HCT116 (cell line): Measurements from ENCODE around the gene CDON. TPM values are rescaled to one million over a fixed set of nuclear protein-coding genes. Genes with fewer than 3 reads are reported as not detected.

Source experiments
- ATAC-seq: fragments of 200-7000 bp; cut with Tn5 transposase; 2 replicates; pipeline ENCODE4 v1.9.1; 2020; ENCODE audit warnings: mild to moderate bottlenecking, moderate library complexity
- BruUV-seq: library from RNA; stranded (reverse); fragments of 400-500 nt; replicated peaks from 2 replicates; lab custom pipeline; 2021; lab: Mats Ljungman, UMichigan
- CTCF ChIA-PET: fragments of 300-600 bp; sonication (Branson Sonifier 250); formaldehyde crosslinking; loops from one replicate; lab custom pipeline; 2021; ENCODE audit warnings: antibody characterized with exemption; lab: Charles Lee
- POLR2A ChIA-PET: fragments of 300-600, 350-600 bp; sonication (Branson Sonifier 250); formaldehyde crosslinking; loops from one replicate; lab custom pipeline; 2021; ENCODE audit warnings: antibody characterized with exemption; lab: Charles Lee
- RAD21 ChIA-PET, 2 experiments: fragments of 300-600 bp; sonication (Branson Sonifier 250); formaldehyde crosslinking; loops; one replicate each; lab custom pipeline; 2023; ENCODE audit warnings: low total read pairs in 2 of 2; ENCODE audit not compliant: uncharacterized antibody in 2 of 2, unreplicated experiment in 2 of 2, low non-redundant PET in 1 of 2; lab: Charles Lee
- DNase-seq: peaks from one replicate; pipeline ENCODE4 v3.0.0-alpha.2; 2010; ENCODE audit warnings: low read depth, low spot score
- H2AFZ ChIP-seq: fragments of 200-600 bp; shearing (Covaris generic), sonication (generic); 2 replicates; pipeline ENCODE4 v1.6.1; 2017; ENCODE audit warnings: low read depth, mixed run types, mixed read lengths, antibody characterized with exemption, low read length; ENCODE audit not compliant: poor library complexity, severe bottlenecking
- H3K27ac ChIP-seq: 2 replicates; pipeline ENCODE4 v1.5.1; 2012; ENCODE audit warnings: low read depth, low read length
- H3K27me3 ChIP-seq: fragments of 200-600 bp; sonication (generic); 2 replicates; pipeline ENCODE4 v1.6.1; 2016; ENCODE audit warnings: mixed run types, low read length, mixed read lengths; ENCODE audit not compliant: insufficient read depth
- H3K36me3 ChIP-seq, 2 experiments: fragments of 200-500 bp in 1 of 2; fragments of 200-600 bp in 1 of 2; sonication (Bioruptor generic) in 1 of 2; sonication (generic) in 1 of 2; 2 replicates each; pipeline versions ENCODE4 v1.5.1 to v1.6.1; 2014 to 2016; ENCODE audit warnings: low read length in 2 of 2, inconsistent platforms in 1 of 2, mixed read lengths in 1 of 2, mixed run types in 1 of 2; ENCODE audit not compliant: insufficient read depth in 2 of 2, control insufficient read depth in 1 of 2
- H3K4me1 ChIP-seq, 2 experiments: fragments of 200-600 bp in 1 of 2; sonication (generic) in 1 of 2; 2 replicates each; pipeline versions ENCODE4 v1.5.1 to v1.6.1; 2012 to 2017; ENCODE audit warnings: low read length in 2 of 2, inconsistent platforms in 1 of 2, mild to moderate bottlenecking in 1 of 2, mixed read lengths in 1 of 2, mixed run types in 1 of 2, moderate library complexity in 1 of 2; ENCODE audit not compliant: insufficient read depth in 2 of 2, control insufficient read depth in 1 of 2
- H3K4me2 ChIP-seq: fragments of 200-600 bp; sonication (generic); 2 replicates; pipeline ENCODE4 v1.6.1; 2017; ENCODE audit warnings: mixed run types, low read length, mixed read lengths
- H3K4me3 ChIP-seq, 2 experiments: fragments of 200-600 bp in 1 of 2; sonication (generic) in 1 of 2; replicated peaks in 1 of 2; 2 replicates each; pipeline ENCODE4 v1.5.1; 2011 to 2016; ENCODE audit warnings: low read length in 2 of 2, control low read depth in 1 of 2, low read depth in 1 of 2, mild to moderate bottlenecking in 1 of 2, mixed read lengths in 1 of 2, mixed run types in 1 of 2
- H3K79me2 ChIP-seq: fragments of 200-600 bp; sonication (generic); 2 replicates; pipeline ENCODE4 v1.6.1; 2017; ENCODE audit warnings: mild to moderate bottlenecking, mixed run types, low read length, moderate library complexity, mixed read lengths; ENCODE audit not compliant: insufficient read depth
- H3K9ac ChIP-seq: fragments of 200-600 bp; sonication (generic); 2 replicates; pipeline ENCODE4 v1.6.1; 2016; ENCODE audit warnings: low read length, mixed read lengths
- H3K9me2 ChIP-seq: fragments of 200-600 bp; sonication (generic), shearing (Covaris generic); 2 replicates; pipeline ENCODE4 v1.6.1; 2017; ENCODE audit warnings: mixed run types, mild to moderate bottlenecking, moderate library complexity; ENCODE audit not compliant: insufficient read depth
- H3K9me3 ChIP-seq, 2 experiments: fragments of 200-500 bp in 1 of 2; fragments of 200-600 bp in 1 of 2; sonication (Bioruptor generic) in 1 of 2; sonication (generic) in 1 of 2; 2 replicates each; pipeline ENCODE4 v1.6.1; 2014 to 2017; ENCODE audit warnings: low read length in 2 of 2, mixed read lengths in 2 of 2, inconsistent platforms in 1 of 2, low read depth in 1 of 2, mild to moderate bottlenecking in 1 of 2, mixed run types in 1 of 2, moderate library complexity in 1 of 2; ENCODE audit not compliant: control insufficient read depth in 1 of 2, insufficient read depth in 1 of 2
- H4K20me1 ChIP-seq: fragments of 200-600 bp; sonication (generic), shearing (Covaris generic); 2 replicates; pipeline ENCODE4 v1.6.1; 2017; ENCODE audit warnings: mixed run types, mild to moderate bottlenecking, moderate library complexity; ENCODE audit not compliant: insufficient read depth
- ATF3 ChIP-seq: IDR thresholded peaks from 2 replicates; pipeline ENCODE4 v1.6.1; 2012
- CBX3 ChIP-seq: IDR thresholded peaks from 2 replicates; pipeline ENCODE4 v1.6.1; 2012; ENCODE audit warnings: low read depth
- CEBPB ChIP-seq: IDR thresholded peaks from 2 replicates; pipeline ENCODE4 v1.6.1; 2012; ENCODE audit warnings: low read depth
- CTCF ChIP-seq, 3 experiments: fragments of 200-600 bp in 1 of 3; sonication (generic) in 1 of 3; IDR thresholded peaks in 2 of 3; conservative IDR thresholded peaks in 1 of 3; 2 replicates each; pipeline ENCODE4 v1.5.1; 2012 to 2017; ENCODE audit warnings: low read depth in 2 of 3, low read length in 2 of 3, antibody characterized with exemption in 1 of 3, borderline replicate concordance in 1 of 3, control low read depth in 1 of 3, mild to moderate bottlenecking in 1 of 3, mixed read lengths in 1 of 3, mixed run types in 1 of 3, moderate library complexity in 1 of 3; ENCODE audit not compliant: insufficient read depth in 1 of 3
- EGR1 ChIP-seq: IDR thresholded peaks from 2 replicates; pipeline ENCODE4 v1.6.1; 2012; ENCODE audit warnings: low read depth
- ELF1 ChIP-seq: IDR thresholded peaks from 2 replicates; pipeline ENCODE4 v1.6.1; 2012; ENCODE audit warnings: low read depth, borderline replicate concordance
- EZH2 ChIP-seq: fragments of 200-600 bp; sonication (generic); IDR thresholded peaks from 2 replicates; pipeline ENCODE4 v1.6.1; 2017; ENCODE audit warnings: antibody characterized with exemption, mixed run types
- EZH2phosphoT487 ChIP-seq: fragments of 200-600 bp; IDR thresholded peaks from 2 replicates; pipeline ENCODE4 v1.6.1; 2018; ENCODE audit warnings: antibody characterized with exemption, borderline replicate concordance
- JUND ChIP-seq: IDR thresholded peaks from 2 replicates; pipeline ENCODE4 v1.6.1; 2012
- MAX ChIP-seq: IDR thresholded peaks from 2 replicates; pipeline ENCODE4 v1.6.1; 2012
- POLR2A ChIP-seq: IDR thresholded peaks from 2 replicates; pipeline ENCODE4 v1.7.0; 2011; ENCODE audit warnings: borderline replicate concordance; ENCODE audit not compliant: insufficient read depth, insufficient read length; ENCODE audit errors: extremely low read depth
- POLR2AphosphoS5 ChIP-seq: IDR thresholded peaks from 2 replicates; pipeline ENCODE4 v1.6.1; 2011; ENCODE audit warnings: mild to moderate bottlenecking, low read depth, low read length, moderate library complexity
- RAD21 ChIP-seq: IDR thresholded peaks from 2 replicates; pipeline ENCODE4 v1.6.1; 2012; ENCODE audit warnings: low read depth, mild to moderate bottlenecking
- REST ChIP-seq: IDR thresholded peaks from 2 replicates; pipeline ENCODE4 v1.6.1; 2012; ENCODE audit warnings: low read depth
- SIN3A ChIP-seq: IDR thresholded peaks from 2 replicates; pipeline ENCODE4 v1.6.1; 2012; ENCODE audit warnings: low read depth
- SP1 ChIP-seq: IDR thresholded peaks from 2 replicates; pipeline ENCODE4 v1.6.1; 2012; ENCODE audit warnings: low read depth
- ZFX ChIP-seq: fragments of 450-650 bp; IDR thresholded peaks from 2 replicates; pipeline ENCODE4 v1.6.1; 2017
- intact Hi-C: fragments of 100-400 bp; cut with micrococcal nuclease; formaldehyde crosslinking; loops from 2 replicates; pipeline ENCODE4 v1.10.0; 2022
- total RNA-seq: library from RNA; stranded (reverse); gene quantifications from one replicate; pipeline ENCODE4 v1.2.1, GENCODE V29; 2021; ENCODE audit not compliant: unreplicated experiment

The CDON gene
- total RNA-seq, 1 experiment from 2014 or later: 16.9 TPM

- no peaks in the 10 kb centered on the region for H3K4me1 ChIP-seq
- no peak overlapping the region for H3K4me3 ChIP-seq
- H3K9me3 ChIP-seq: no peaks in the 10 kb centered on the region
- BruUV-seq: no TSS peak
- POLR2A ChIA-PET: no interaction called here
- no peaks in the 10 kb centered on the region for H4K20me1 ChIP-seq
- no peaks in the 10 kb centered on the region for H3K79me2 ChIP-seq
- RAD21 ChIA-PET: no interaction called here
- H2AFZ ChIP-seq: no peak overlapping the region
- no peaks in the 10 kb centered on the region for H3K36me3 ChIP-seq
- H3K27ac ChIP-seq: no peak overlapping the region
- ATAC-seq (no peak), DNase-seq (no peak)
- intact Hi-C loops: no loop called here
- no peak overlapping the region for H3K9ac ChIP-seq
- H3K4me2 ChIP-seq: no peak overlapping the region
- no peaks in the 10 kb centered on the region for H3K9me2 ChIP-seq
- TF ChIP-seq SP1: no peak
- TF ChIP-seq ELF1: no peak
- TF ChIP-seq EGR1: no peak
- TF ChIP-seq MAX: no peak
- no peaks in the 10 kb centered on the region for H3K27me3 ChIP-seq
- CTCF ChIA-PET: no interaction called here
Observed at GRCh38 chr11:125977333-125977732, 85.3 kb downstream of the CDON start.

- ChIA-PET POLR2A (no interaction called here), RAD21 (no interaction called here), CTCF (no interaction called here)
- no peak overlapping the region for H2AFZ ChIP-seq
- H3K36me3 ChIP-seq: no peaks in the 10 kb centered on the region
- no peak overlapping the region for H3K4me3 ChIP-seq
- no peak overlapping the region for H3K9ac ChIP-seq
- ATAC-seq (no peak), DNase-seq (no peak)
- H3K79me2 ChIP-seq: no peaks in the 10 kb centered on the region
- H3K9me3 ChIP-seq: no peaks in the 10 kb centered on the region
- no peaks in the 10 kb centered on the region for H3K4me1 ChIP-seq
- no peak overlapping the region for H3K4me2 ChIP-seq
- no TSS peak for BruUV-seq
- no peak overlapping the region for H3K27ac ChIP-seq
- no peaks in the 10 kb centered on the region for H3K9me2 ChIP-seq
- intact Hi-C loops: no loop called here
- H4K20me1 ChIP-seq: no peaks in the 10 kb centered on the region
- no peaks in the 10 kb centered on the region for H3K27me3 ChIP-seq
- TF ChIP-seq EZH2 (no peak), POLR2A (no peak), RAD21 (no peak), MAX (no peak), CTCF (IDR thresholded peaks at IDR 0.05 in 2 of 3, conservative IDR thresholded peaks at IDR 0.05 in 1 of 3; ENCODE audit: borderline replicate concordance in 1 of 3, insufficient read depth in 1 of 3, low read depth in 2 of 3, low read length in 2 of 3) (no peak), JUND (no peak), EGR1 (no peak), ATF3 (no peak), CBX3 (no peak), CEBPB (no peak), SIN3A (no peak), ZFX (no peak), POLR2AphosphoS5 (no peak), REST (no peak), EZH2phosphoT487 (no peak)
Observed at GRCh38 chr11:125976156-125976555, 86.5 kb downstream of the CDON start.
